ENCODE data around the gene RAB3A.

Gene RAB3A

GRCh38 chr19:18245297-18245696 lies 41.5 kb upstream of the RAB3A start:
- no peak for DNase-seq (ENCODE audit: low read depth)

GRCh38 chr19:18239303-18239702 lies 35.5 kb upstream of the RAB3A start:
- DNase-seq (ENCODE audit: low read depth): peak; percentile 34
- TF ChIP-seq MYC (IDR thresholded peaks at IDR 0.05; ENCODE audit: low read depth, low read length): peak; percentile 88
- peak; percentile 98 for TF ChIP-seq MAX (IDR thresholded peaks at IDR 0.05; ENCODE audit: low read depth, low read length)
- no peak for TF ChIP-seq POLR2A (IDR thresholded peaks at IDR 0.05; ENCODE audit: extremely low read depth, insufficient read length)
- TF ChIP-seq CTCF (IDR thresholded peaks at IDR 0.05; ENCODE audit: low read depth, low read length): no peak

More at GRCh38 chr19:18245297-18245696, 41.5 kb upstream of the RAB3A start:
- TF ChIP-seq MAX (IDR thresholded peaks at IDR 0.05; ENCODE audit: low read depth, low read length): no peak
- no peak overlapping the region for H3K4me3 ChIP-seq (ENCODE audit: low read depth, low read length)

GRCh38 chr19:18234194-18234593 lies 30.4 kb upstream of the RAB3A start:
- TF ChIP-seq POLR2A (IDR thresholded peaks at IDR 0.05; ENCODE audit: extremely low read depth, insufficient read length): no peak
- TF ChIP-seq CTCF (IDR thresholded peaks at IDR 0.05; ENCODE audit: low read depth, low read length): no peak
- TF ChIP-seq MYC (IDR thresholded peaks at IDR 0.05; ENCODE audit: low read depth, low read length): no peak
- TF ChIP-seq MAX (IDR thresholded peaks at IDR 0.05; ENCODE audit: low read depth, low read length): no peak
- H3K4me3 ChIP-seq (ENCODE audit: low read depth, low read length): no peak overlapping the region
- no peak for DNase-seq (ENCODE audit: low read depth)

More at GRCh38 chr19:18239303-18239702, 35.5 kb upstream of the RAB3A start:
- no peak overlapping the region for H3K4me3 ChIP-seq (ENCODE audit: low read depth, low read length)

GRCh38 chr19:18233224-18233825 lies 29.5 kb upstream of the RAB3A start:
- peak; percentile 69 for DNase-seq (ENCODE audit: low read depth)
- no peak overlapping the region for H3K4me3 ChIP-seq (ENCODE audit: low read depth, low read length)
- TF ChIP-seq POLR2A (IDR thresholded peaks at IDR 0.05; ENCODE audit: extremely low read depth, insufficient read length) (no peak), CTCF (IDR thresholded peaks at IDR 0.05; ENCODE audit: low read depth, low read length) (no peak), MYC (IDR thresholded peaks at IDR 0.05; ENCODE audit: low read depth, low read length) (no peak), MAX (IDR thresholded peaks at IDR 0.05; ENCODE audit: low read depth, low read length) (peak; percentile 58)

- H3K4me3 ChIP-seq (ENCODE audit: low read depth, low read length): no peak overlapping the region
- no peak for DNase-seq (ENCODE audit: low read depth)
- TF ChIP-seq MAX (IDR thresholded peaks at IDR 0.05; ENCODE audit: low read depth, low read length) (no peak), POLR2A (IDR thresholded peaks at IDR 0.05; ENCODE audit: extremely low read depth, insufficient read length) (no peak), MYC (IDR thresholded peaks at IDR 0.05; ENCODE audit: low read depth, low read length) (no peak), CTCF (IDR thresholded peaks at IDR 0.05; ENCODE audit: low read depth, low read length) (no peak)
Observed at GRCh38 chr19:18232540-18233223, 28.8 kb upstream of the RAB3A start.

- TF ChIP-seq MAX (IDR thresholded peaks at IDR 0.05; ENCODE audit: low read depth, low read length) (no peak), POLR2A (IDR thresholded peaks at IDR 0.05; ENCODE audit: extremely low read depth, insufficient read length) (no peak), CTCF (IDR thresholded peaks at IDR 0.05; ENCODE audit: low read depth, low read length) (no peak), MYC (IDR thresholded peaks at IDR 0.05; ENCODE audit: low read depth, low read length) (no peak)
- DNase-seq (ENCODE audit: low read depth): peak; percentile 83
- H3K4me3 ChIP-seq (ENCODE audit: low read depth, low read length): no peak overlapping the region
Observed at GRCh38 chr19:18231775-18232174, 27.9 kb upstream of the RAB3A start.

All from NB4 (cell line).